ENCODE measurements around the gene LAMA2.

The LAMA2 gene

DNA sequence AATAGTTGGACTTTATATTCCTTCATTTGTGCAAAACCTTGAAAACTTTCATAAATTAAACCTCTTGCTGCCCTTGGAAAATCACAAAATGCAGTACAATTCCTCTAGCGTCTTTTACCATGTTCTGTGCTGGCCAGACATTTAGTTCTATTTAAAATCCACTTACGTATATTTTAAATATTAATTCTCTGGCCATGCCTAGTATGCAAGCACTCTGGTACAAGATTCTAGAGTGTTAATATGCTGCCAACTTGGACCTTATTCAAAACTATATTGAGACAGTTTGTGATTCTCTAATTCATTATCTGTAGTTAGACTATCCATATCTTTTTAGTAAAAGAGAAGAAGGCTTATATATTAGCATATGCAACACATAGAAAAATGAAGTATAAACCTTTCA lies 498.9 kb downstream of the LAMA2 start:
- Histone ChIP-seq H3K14ac (ENCODE audit: low read length in 2 of 2) (no peak overlapping the region), H2BK5ac (ENCODE audit: low read depth, low read length, poor library complexity, severe bottlenecking) (no peak overlapping the region), H4K8ac (ENCODE audit: low read length) (no peak overlapping the region), H4K91ac (ENCODE audit: low read length) (no peak overlapping the region), H3K27ac (ENCODE audit: low read length, poor library complexity, severe bottlenecking) (no peak overlapping the region), H3K4me2 (ENCODE audit: low read length, poor library complexity, severe bottlenecking) (no peak overlapping the region), H3K9ac (ENCODE audit: low read length) (no peak overlapping the region), H3K4ac (ENCODE audit: low read depth in 1 of 2, low read length in 2 of 2) (no peak overlapping the region), H3K18ac (ENCODE audit: low read depth in 1 of 2, low read length in 2 of 2) (no peak overlapping the region), H2BK120ac (ENCODE audit: low read depth, low read length) (no peak overlapping the region), H3K4me1 (ENCODE audit: control insufficient read depth, insufficient read depth, low read depth, low read length) (no peaks in the 10 kb centered on the region), H3K36me3 (ENCODE audit: control insufficient read depth in 1 of 2, insufficient read depth in 2 of 2, low read depth in 1 of 2, low read length in 2 of 2) (peaks cover 0 to 15% of the 10 kb centered on the region in 2 experiments), H2AK5ac (ENCODE audit: low read length, severe bottlenecking) (no peak overlapping the region), H3K4me3 (ENCODE audit: insufficient read depth in 1 of 2, low read depth in 1 of 2, low read length in 2 of 2) (no peak overlapping the region), H3K23ac (ENCODE audit: low read length in 2 of 2) (no peak overlapping the region), H3K27me3 (ENCODE audit: control insufficient read depth in 1 of 2, insufficient read depth in 1 of 2, low read length in 2 of 2) (no peaks in the 10 kb centered on the region), H3K9me3 (ENCODE audit: control insufficient read depth, low read length) (no peaks in the 10 kb centered on the region), H2BK12ac (ENCODE audit: low read length in 2 of 2) (no peak overlapping the region), H2AFZ (ENCODE audit: low read depth, low read length) (no peak overlapping the region), H3K79me1 (replicated peaks; ENCODE audit: low read length, poor library complexity, severe bottlenecking) (no peaks in the 10 kb centered on the region), H2BK15ac (ENCODE audit: low read depth, poor library complexity, severe bottlenecking) (no peak overlapping the region)
- no peak for DNase-seq
- 67% methylated on average over 2 of the region's 2 CpGs for WGBS

DNA sequence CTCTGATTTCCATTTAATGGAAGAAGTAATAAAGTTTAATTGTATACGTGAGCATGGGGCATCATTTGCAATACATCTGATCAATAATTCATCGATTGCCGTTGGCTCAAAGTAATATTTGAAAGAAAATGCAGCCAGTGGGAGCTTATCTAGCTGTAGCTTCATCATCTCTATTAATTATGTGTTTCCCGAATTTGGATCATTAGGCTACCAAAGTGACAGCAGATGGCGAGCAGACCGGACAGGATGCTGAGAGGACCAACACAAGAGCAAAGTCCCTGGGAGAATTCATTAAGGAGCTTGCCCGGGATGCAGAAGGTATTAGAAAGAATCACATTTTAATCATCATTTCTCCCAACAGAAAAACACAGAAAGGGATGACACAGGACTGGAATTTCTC lies 500.0 kb downstream of the LAMA2 start:
- Histone ChIP-seq H3K23ac (ENCODE audit: low read length in 2 of 2) (no peak overlapping the region), H3K27me3 (ENCODE audit: control insufficient read depth in 1 of 2, insufficient read depth in 1 of 2, low read length in 2 of 2) (no peaks in the 10 kb centered on the region), H4K8ac (ENCODE audit: low read length) (no peak overlapping the region), H2AK5ac (ENCODE audit: low read length, severe bottlenecking) (no peak overlapping the region), H2BK15ac (ENCODE audit: low read depth, poor library complexity, severe bottlenecking) (no peak overlapping the region), H3K4ac (ENCODE audit: low read depth in 1 of 2, low read length in 2 of 2) (no peak overlapping the region), H3K27ac (ENCODE audit: low read length, poor library complexity, severe bottlenecking) (no peak overlapping the region), H4K91ac (ENCODE audit: low read length) (no peak overlapping the region), H3K4me3 (ENCODE audit: insufficient read depth in 1 of 2, low read depth in 1 of 2, low read length in 2 of 2) (no peak overlapping the region), H2BK120ac (ENCODE audit: low read depth, low read length) (no peak overlapping the region), H2BK5ac (ENCODE audit: low read depth, low read length, poor library complexity, severe bottlenecking) (no peak overlapping the region), H3K4me2 (ENCODE audit: low read length, poor library complexity, severe bottlenecking) (no peak overlapping the region), H3K18ac (ENCODE audit: low read depth in 1 of 2, low read length in 2 of 2) (no peak overlapping the region), H3K9me3 (ENCODE audit: control insufficient read depth, low read length) (no peaks in the 10 kb centered on the region), H3K14ac (ENCODE audit: low read length in 2 of 2) (no peak overlapping the region), H3K9ac (ENCODE audit: low read length) (no peak overlapping the region), H2BK12ac (ENCODE audit: low read length in 2 of 2) (no peak overlapping the region), H3K79me1 (replicated peaks; ENCODE audit: low read length, poor library complexity, severe bottlenecking) (no peaks in the 10 kb centered on the region), H3K36me3 (ENCODE audit: control insufficient read depth in 1 of 2, insufficient read depth in 2 of 2, low read depth in 1 of 2, low read length in 2 of 2) (peaks cover 0 to 23% of the 10 kb centered on the region in 2 experiments), H2AFZ (ENCODE audit: low read depth, low read length) (no peak overlapping the region), H3K4me1 (ENCODE audit: control insufficient read depth, insufficient read depth, low read depth, low read length) (no peaks in the 10 kb centered on the region)
- 96% methylated on average over 6 of the region's 7 CpGs for WGBS
- DNase-seq, result no peak

DNA sequence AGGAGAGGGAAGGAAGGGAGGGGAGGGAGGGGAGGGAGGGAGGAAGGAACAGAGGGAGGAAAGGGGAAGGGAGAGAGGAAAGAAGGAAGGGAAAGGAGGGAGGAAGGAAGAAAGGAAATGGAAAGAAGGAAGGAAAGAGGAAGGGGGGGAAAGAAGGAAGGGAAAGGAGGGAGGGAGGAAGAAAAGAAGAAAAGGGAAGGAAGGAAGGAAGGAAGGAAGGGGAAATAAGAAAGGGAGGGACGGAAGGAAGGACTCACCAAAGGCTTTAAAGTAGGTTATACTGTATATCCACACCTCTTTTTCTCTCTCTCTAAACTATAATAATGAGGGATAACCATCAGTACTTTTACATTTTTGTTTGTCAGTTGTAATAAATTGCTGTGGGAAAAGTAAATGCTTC lies 502.2 kb downstream of the LAMA2 start:
- Histone ChIP-seq H3K9ac (ENCODE audit: low read length) (no peak overlapping the region), H4K8ac (ENCODE audit: low read length) (no peak overlapping the region), H3K4ac (ENCODE audit: low read depth in 1 of 2, low read length in 2 of 2) (no peak overlapping the region), H4K91ac (ENCODE audit: low read length) (no peak overlapping the region), H3K4me1 (ENCODE audit: control insufficient read depth, insufficient read depth, low read depth, low read length) (no peaks in the 10 kb centered on the region), H3K27ac (ENCODE audit: low read length, poor library complexity, severe bottlenecking) (no peak overlapping the region), H3K14ac (ENCODE audit: low read length in 2 of 2) (no peak overlapping the region), H2BK120ac (ENCODE audit: low read depth, low read length) (no peak overlapping the region), H2BK12ac (ENCODE audit: low read length in 2 of 2) (no peak overlapping the region), H3K4me3 (ENCODE audit: insufficient read depth in 1 of 2, low read depth in 1 of 2, low read length in 2 of 2) (no peak overlapping the region), H3K36me3 (ENCODE audit: control insufficient read depth in 1 of 2, insufficient read depth in 2 of 2, low read depth in 1 of 2, low read length in 2 of 2) (peaks cover 0 to 27% of the 10 kb centered on the region in 2 experiments), H2AK5ac (ENCODE audit: low read length, severe bottlenecking) (no peak overlapping the region), H2AFZ (ENCODE audit: low read depth, low read length) (no peak overlapping the region), H3K79me1 (replicated peaks; ENCODE audit: low read length, poor library complexity, severe bottlenecking) (no peaks in the 10 kb centered on the region), H2BK5ac (ENCODE audit: low read depth, low read length, poor library complexity, severe bottlenecking) (no peak overlapping the region), H3K9me3 (ENCODE audit: control insufficient read depth, low read length) (no peaks in the 10 kb centered on the region), H3K23ac (ENCODE audit: low read length in 2 of 2) (no peak overlapping the region), H2BK15ac (ENCODE audit: low read depth, poor library complexity, severe bottlenecking) (no peak overlapping the region), H3K18ac (ENCODE audit: low read depth in 1 of 2, low read length in 2 of 2) (no peak overlapping the region), H3K27me3 (ENCODE audit: control insufficient read depth in 1 of 2, insufficient read depth in 1 of 2, low read length in 2 of 2) (no peaks in the 10 kb centered on the region), H3K4me2 (ENCODE audit: low read length, poor library complexity, severe bottlenecking) (no peak overlapping the region)
- WGBS, result no CpG with 5 or more reads among the region's 1 CpG
- no peak for DNase-seq

DNA sequence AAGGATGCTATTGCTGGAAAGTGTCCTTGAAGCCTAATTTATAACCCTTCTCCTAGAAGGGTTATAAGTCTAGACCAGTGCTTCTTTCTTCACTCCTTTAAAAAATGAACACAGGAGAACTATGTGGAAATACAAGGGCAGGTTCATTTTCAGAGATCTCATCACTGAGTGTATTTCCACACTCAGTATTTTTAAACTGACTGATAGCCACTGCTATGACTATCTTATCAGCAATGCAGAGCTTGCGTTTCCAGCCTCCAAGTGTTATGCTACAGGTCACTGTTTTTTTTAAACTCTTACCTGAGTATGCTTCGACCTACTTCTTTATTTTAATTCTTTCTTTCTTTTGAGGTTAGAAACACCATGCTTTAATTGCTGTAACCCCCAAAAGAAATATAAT lies 508.0 kb downstream of the LAMA2 start:
- Histone ChIP-seq H2AFZ (ENCODE audit: low read depth, low read length) (no peak overlapping the region), H3K79me1 (replicated peaks; ENCODE audit: low read length, poor library complexity, severe bottlenecking) (no peaks in the 10 kb centered on the region), H3K36me3 (ENCODE audit: control insufficient read depth in 1 of 2, insufficient read depth in 2 of 2, low read depth in 1 of 2, low read length in 2 of 2) (peaks cover 0 to 23% of the 10 kb centered on the region in 2 experiments), H3K4me2 (ENCODE audit: low read length, poor library complexity, severe bottlenecking) (no peak overlapping the region), H3K4me3 (ENCODE audit: insufficient read depth in 1 of 2, low read depth in 1 of 2, low read length in 2 of 2) (no peak overlapping the region), H3K27me3 (ENCODE audit: control insufficient read depth in 1 of 2, insufficient read depth in 1 of 2, low read length in 2 of 2) (no peaks in the 10 kb centered on the region), H3K9me3 (ENCODE audit: control insufficient read depth, low read length) (no peaks in the 10 kb centered on the region), H2BK12ac (ENCODE audit: low read length in 2 of 2) (no peak overlapping the region), H4K91ac (ENCODE audit: low read length) (no peak overlapping the region), H3K9ac (ENCODE audit: low read length) (no peak overlapping the region), H3K23ac (ENCODE audit: low read length in 2 of 2) (no peak overlapping the region), H3K4ac (ENCODE audit: low read depth in 1 of 2, low read length in 2 of 2) (no peak overlapping the region), H3K18ac (ENCODE audit: low read depth in 1 of 2, low read length in 2 of 2) (no peak overlapping the region), H2BK15ac (ENCODE audit: low read depth, poor library complexity, severe bottlenecking) (no peak overlapping the region), H4K8ac (ENCODE audit: low read length) (no peak overlapping the region), H3K4me1 (ENCODE audit: control insufficient read depth, insufficient read depth, low read depth, low read length) (no peaks in the 10 kb centered on the region), H2BK120ac (ENCODE audit: low read depth, low read length) (no peak overlapping the region), H3K14ac (ENCODE audit: low read length in 2 of 2) (no peak overlapping the region), H2BK5ac (ENCODE audit: low read depth, low read length, poor library complexity, severe bottlenecking) (no peak overlapping the region), H3K27ac (ENCODE audit: low read length, poor library complexity, severe bottlenecking) (no peak overlapping the region), H2AK5ac (ENCODE audit: low read length, severe bottlenecking) (no peak overlapping the region)
- 80% methylated on average over 2 of the region's 2 CpGs for WGBS
- DNase-seq, result no peak

All from mesenchymal stem cell (in vitro differentiated cells and primary cell).